Vagina (tissue), 2 donors: ENCODE data around the gene SERPINB5. TPM values are rescaled to one million over a fixed set of nuclear protein-coding genes. Genes with fewer than 3 reads are reported as not detected.
"Not testable (repeated sequence)": the region's sequence is repeated elsewhere in the genome, so short reads cannot be mapped to it uniquely, and the experiment has no call there.

ENCODE experiments used
- DNase-seq, 2 donors: peaks; one replicate each; pipeline ENCODE4 v3.0.0-alpha.2; 2017; ENCODE audit errors: extremely low spot score in 2 of 2
- H3K27ac ChIP-seq: fragments of 200-600 bp; sonication (generic); one replicate; pipeline ENCODE4 v1.5.1; 2019
- H3K27me3 ChIP-seq: fragments of 200-600 bp; sonication (generic); one replicate; pipeline ENCODE4 v1.5.1; 2019
- H3K36me3 ChIP-seq, 2 donors: fragments of 200-600 bp; sonication (generic); one replicate each; pipeline ENCODE4 v1.5.1; 2017 to 2019
- H3K4me1 ChIP-seq: fragments of 200-600 bp; sonication (generic); one replicate; pipeline ENCODE4 v1.5.1; 2019
- H3K4me3 ChIP-seq, 2 donors: fragments of 200-600 bp; sonication (generic); 1 replicate in 1 of 2; 2 replicates in 1 of 2; pipeline ENCODE4 v1.5.1; 2016 to 2019
- H3K9me3 ChIP-seq: fragments of 200-600 bp; sonication (generic); one replicate; pipeline ENCODE4 v1.5.1; 2019
- POLR2A ChIP-seq, 2 donors: fragments of 450-650 bp; IDR thresholded peaks; one replicate each; pipeline ENCODE4 v1.6.1; 2017; ENCODE audit warnings: antibody characterized with exemption in 2 of 2, mild to moderate bottlenecking in 2 of 2, moderate library complexity in 2 of 2
- POLR2AphosphoS5 ChIP-seq, 2 donors: sonication (generic); formaldehyde crosslinking; IDR thresholded peaks; one replicate each; pipeline ENCODE4 v1.9.0; 2017; ENCODE audit warnings: antibody characterized with exemption in 2 of 2, mild to moderate bottlenecking in 2 of 2, low read depth in 1 of 2; ENCODE audit not compliant: insufficient read depth in 1 of 2
- intact Hi-C: fragments of 100-400 bp; cut with DNase I; formaldehyde crosslinking; loops from one replicate; pipeline ENCODE4 v1.15.1; 2023
- total RNA-seq: library from RNA; depleted of rRNA; stranded (reverse); fragments of >200 nt; gene quantifications from one replicate; pipeline ENCODE4 v1.2.3, GENCODE V29; 2016
- TF ChIP-seq, protein P1 (sequence below), 3 experiments: fragments of 450-650 bp in 2 of 3; fragments of 200-600 bp in 1 of 3; sonication (generic) in 1 of 3; IDR thresholded peaks; one replicate each; pipeline ENCODE4 v1.5.1; 2017 to 2019; ENCODE audit warnings: antibody characterized with exemption in 3 of 3, mild to moderate bottlenecking in 2 of 3, moderate library complexity in 2 of 3

The SERPINB5 gene
- total RNA-seq, 1 donor from 2014 or later: 141 TPM

DNA sequence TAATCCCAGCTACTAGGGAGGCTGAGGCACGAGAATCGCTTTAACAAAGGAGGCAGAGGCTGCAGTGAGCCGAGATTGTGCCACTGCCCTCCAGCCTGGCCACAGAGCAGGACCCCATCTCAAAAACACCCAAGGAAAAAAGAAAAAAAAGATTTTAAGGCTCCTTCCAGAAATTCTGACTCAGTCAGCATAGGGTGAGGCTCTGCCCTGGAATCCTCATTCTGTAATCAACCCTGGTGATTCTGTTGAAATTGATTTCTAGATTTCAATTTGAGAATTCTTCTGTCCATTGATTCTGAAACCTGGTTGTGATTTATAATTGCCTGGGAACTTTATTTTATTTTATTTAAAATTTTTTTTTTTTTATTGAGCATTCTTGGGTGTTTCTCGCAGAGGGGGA, 27.3 kb upstream of the SERPINB5 start:
- H3K9me3 ChIP-seq: no peaks in the 10 kb centered on the region
- no peak for DNase-seq
- H3K27ac ChIP-seq: no peak overlapping the region
- no peaks in the 10 kb centered on the region for H3K36me3 ChIP-seq
- intact Hi-C loops: no loop called here
- H3K4me3 ChIP-seq: no peak overlapping the region
- H3K4me1 ChIP-seq: peaks cover 36% of the 10 kb centered on the region
- no peak for TF ChIP-seq POLR2AphosphoS5 (IDR thresholded peaks at IDR 0.05; ENCODE audit: insufficient read depth in 1 of 2, low read depth in 1 of 2)
- TF ChIP-seq POLR2A (IDR thresholded peaks at IDR 0.05): no peak
- TF ChIP-seq, protein P1, sequence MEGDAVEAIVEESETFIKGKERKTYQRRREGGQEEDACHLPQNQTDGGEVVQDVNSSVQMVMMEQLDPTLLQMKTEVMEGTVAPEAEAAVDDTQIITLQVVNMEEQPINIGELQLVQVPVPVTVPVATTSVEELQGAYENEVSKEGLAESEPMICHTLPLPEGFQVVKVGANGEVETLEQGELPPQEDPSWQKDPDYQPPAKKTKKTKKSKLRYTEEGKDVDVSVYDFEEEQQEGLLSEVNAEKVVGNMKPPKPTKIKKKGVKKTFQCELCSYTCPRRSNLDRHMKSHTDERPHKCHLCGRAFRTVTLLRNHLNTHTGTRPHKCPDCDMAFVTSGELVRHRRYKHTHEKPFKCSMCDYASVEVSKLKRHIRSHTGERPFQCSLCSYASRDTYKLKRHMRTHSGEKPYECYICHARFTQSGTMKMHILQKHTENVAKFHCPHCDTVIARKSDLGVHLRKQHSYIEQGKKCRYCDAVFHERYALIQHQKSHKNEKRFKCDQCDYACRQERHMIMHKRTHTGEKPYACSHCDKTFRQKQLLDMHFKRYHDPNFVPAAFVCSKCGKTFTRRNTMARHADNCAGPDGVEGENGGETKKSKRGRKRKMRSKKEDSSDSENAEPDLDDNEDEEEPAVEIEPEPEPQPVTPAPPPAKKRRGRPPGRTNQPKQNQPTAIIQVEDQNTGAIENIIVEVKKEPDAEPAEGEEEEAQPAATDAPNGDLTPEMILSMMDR (IDR thresholded peaks at IDR 0.05): no peak
- no peaks in the 10 kb centered on the region for H3K27me3 ChIP-seq

DNA sequence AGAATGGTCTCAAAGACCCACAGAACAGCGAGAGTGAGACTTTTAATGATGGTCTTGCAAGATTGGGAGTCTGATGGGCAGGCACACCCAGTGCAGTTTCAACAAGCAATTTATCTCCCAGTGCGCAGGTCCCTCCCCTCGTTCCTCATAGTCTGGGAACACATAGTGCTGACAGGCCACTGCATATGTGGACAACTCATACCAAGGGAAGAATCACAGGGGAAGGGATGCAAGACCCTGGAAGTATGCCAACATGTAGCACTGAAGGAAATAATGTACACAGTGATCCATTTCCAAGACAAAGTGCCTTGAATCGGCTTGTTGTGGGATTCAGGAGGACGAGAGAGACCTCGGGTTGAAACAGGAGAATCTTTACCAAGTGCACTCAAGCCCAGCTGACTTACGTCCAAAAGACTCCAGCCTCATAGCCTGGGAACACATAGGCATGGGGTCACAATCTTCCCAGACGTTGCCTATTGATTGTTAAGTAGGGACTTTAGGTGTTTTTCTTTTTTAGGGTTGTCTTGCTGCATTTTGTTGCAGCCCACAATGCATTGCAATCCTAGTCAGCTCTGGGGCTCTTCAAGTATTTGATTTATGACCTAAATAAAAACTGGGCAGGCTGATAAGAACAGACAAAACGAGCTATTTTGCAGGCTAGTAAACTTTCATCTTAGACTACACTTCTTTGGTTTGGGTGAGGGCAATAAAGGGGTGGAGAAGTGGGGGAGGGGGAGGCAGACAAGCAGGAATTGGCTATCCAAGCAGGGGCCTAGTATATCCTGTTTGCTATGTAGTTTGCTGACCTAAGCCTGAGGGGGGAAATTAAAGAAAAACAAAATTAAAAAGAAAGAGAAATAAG, 24.7 kb upstream of the SERPINB5 start:
- no peak for TF ChIP-seq POLR2A (IDR thresholded peaks at IDR 0.05)
- TF ChIP-seq POLR2AphosphoS5 (IDR thresholded peaks at IDR 0.05; ENCODE audit: insufficient read depth in 1 of 2, low read depth in 1 of 2): peak in 1 of 2 donors; percentile 35
- intact Hi-C loops: no loop called here
- Histone ChIP-seq H3K9me3 (no peaks in the 10 kb centered on the region), H3K36me3 (no peaks in the 10 kb centered on the region), H3K4me1 (peaks cover 24% of the 10 kb centered on the region), H3K27ac (peak overlapping the region; percentile 31), H3K4me3 (no peak overlapping the region), H3K27me3 (no peaks in the 10 kb centered on the region)
- DNase-seq: no peak

DNA sequence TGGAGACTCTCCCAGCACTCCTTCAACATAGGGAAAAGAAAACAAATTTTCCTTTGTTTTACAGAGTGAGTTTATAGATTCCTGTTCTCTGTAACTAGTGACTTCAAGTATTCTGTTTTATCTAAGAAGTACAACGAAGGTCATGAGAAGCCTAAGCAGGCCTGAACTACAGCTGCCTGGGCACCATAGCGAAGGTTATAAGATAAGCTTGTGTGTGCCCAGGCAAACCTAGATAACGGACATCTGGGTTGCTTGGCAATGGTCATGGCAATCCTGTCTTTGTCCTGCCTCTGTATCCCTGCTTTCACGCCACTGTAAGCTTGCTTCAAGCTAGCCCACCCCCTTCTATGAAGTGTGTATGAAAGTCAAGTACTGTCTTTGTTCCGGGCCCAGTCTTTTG, 24.0 kb upstream of the SERPINB5 start:
- H3K9me3 ChIP-seq, H3K36me3 ChIP-seq, DNase-seq, H3K27me3 ChIP-seq, H3K4me3 ChIP-seq, intact Hi-C loops: not testable (repeated sequence)
- Histone ChIP-seq H3K4me1 (peaks cover 24% of the 10 kb centered on the region), H3K27ac (peak overlapping the region; percentile 31)

DNA sequence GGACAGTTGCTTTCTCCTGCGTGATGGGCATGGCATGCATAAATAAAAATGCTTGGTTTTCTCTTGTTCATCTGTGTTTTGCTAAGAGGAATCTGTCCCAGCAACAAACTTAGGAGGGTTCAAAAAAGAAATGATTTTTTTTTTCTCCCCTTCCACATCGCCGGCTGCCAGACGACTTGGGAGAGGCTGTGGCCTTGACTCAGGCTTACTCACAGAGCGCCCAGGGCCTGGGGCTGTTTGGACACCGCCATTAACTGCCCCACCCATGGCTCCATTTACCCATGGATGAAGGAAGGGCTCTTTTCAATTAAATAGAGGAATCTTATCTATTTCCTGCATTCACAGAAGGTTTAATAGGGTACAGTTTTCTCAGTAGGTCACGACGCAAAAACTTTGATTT, 22.3 kb upstream of the SERPINB5 start:
- TF ChIP-seq POLR2AphosphoS5 (IDR thresholded peaks at IDR 0.05; ENCODE audit: insufficient read depth in 1 of 2, low read depth in 1 of 2): peak in 1 of 2 donors; percentile 36
- TF ChIP-seq, protein P1 (IDR thresholded peaks at IDR 0.05): no peak
- TF ChIP-seq POLR2A (IDR thresholded peaks at IDR 0.05): no peak
- Histone ChIP-seq H3K27ac (no peak overlapping the region), H3K36me3 (no peaks in the 10 kb centered on the region), H3K4me3 (no peak overlapping the region), H3K9me3 (no peaks in the 10 kb centered on the region), H3K27me3 (no peaks in the 10 kb centered on the region), H3K4me1 (peaks cover 24% of the 10 kb centered on the region)
- intact Hi-C loops: no loop called here
- DNase-seq: no peak

GRCh38 chr18:63457977-63458376, 18.8 kb upstream of the SERPINB5 start:
- Histone ChIP-seq H3K4me1 (peaks cover 5% of the 10 kb centered on the region), H3K4me3 (no peak overlapping the region), H3K27ac (no peak overlapping the region), H3K27me3 (no peaks in the 10 kb centered on the region), H3K9me3 (no peaks in the 10 kb centered on the region), H3K36me3 (no peaks in the 10 kb centered on the region)
- TF ChIP-seq, protein P1 (IDR thresholded peaks at IDR 0.05): no peak
- no peak for TF ChIP-seq POLR2A (IDR thresholded peaks at IDR 0.05)
- DNase-seq: no peak
- intact Hi-C loops: no loop called here

DNA sequence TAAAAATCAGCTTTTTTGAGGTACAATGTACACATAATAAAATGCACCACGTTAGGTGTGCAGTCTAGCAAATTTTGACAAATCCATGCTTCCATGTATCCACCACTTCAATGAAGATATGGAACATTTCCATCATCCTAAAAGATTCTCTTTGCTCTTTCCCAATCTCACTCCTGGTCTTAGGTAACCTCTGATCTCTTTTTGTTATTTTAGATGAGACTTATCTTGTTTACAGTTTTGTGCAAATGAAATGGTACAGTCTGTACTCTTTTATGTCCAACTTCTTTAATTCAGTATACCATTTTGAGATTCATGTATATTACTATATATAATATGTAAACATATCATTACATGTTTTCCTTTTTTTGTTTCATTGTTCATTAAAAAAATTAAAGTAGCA, 16.3 kb upstream of the SERPINB5 start:
- Histone ChIP-seq H3K27me3 (no peaks in the 10 kb centered on the region), H3K4me3 (no peak overlapping the region), H3K36me3 (no peaks in the 10 kb centered on the region), H3K27ac (no peak overlapping the region), H3K4me1 (no peaks in the 10 kb centered on the region), H3K9me3 (no peaks in the 10 kb centered on the region)
- no peak for DNase-seq
- TF ChIP-seq POLR2A (IDR thresholded peaks at IDR 0.05) (no peak), POLR2AphosphoS5 (IDR thresholded peaks at IDR 0.05; ENCODE audit: insufficient read depth in 1 of 2, low read depth in 1 of 2) (no peak)
- TF ChIP-seq, protein P1 (IDR thresholded peaks at IDR 0.05): no peak
- intact Hi-C loops: no loop called here
